PC-3 (cell line): ENCODE data around the gene CCDC71. TPM values are rescaled to one million over a fixed set of nuclear protein-coding genes. Genes with fewer than 3 reads are reported as not detected.

ENCODE experiments used
- ATAC-seq: fragments of 200-7000 bp; cut with Tn5 transposase; 2 replicates; pipeline ENCODE4 v1.9.1; 2020; ENCODE audit warnings: mild to moderate bottlenecking, moderate library complexity
- BruUV-seq: library from RNA; stranded (reverse); fragments of 400-500 nt; replicated peaks from 2 replicates; lab custom pipeline; 2021; lab: Mats Ljungman, UMichigan
- CTCF ChIA-PET: fragments of 300-600 bp; sonication (Branson Sonifier 250); formaldehyde crosslinking; loops from one replicate; lab custom pipeline; 2022; ENCODE audit warnings: antibody characterized with exemption; lab: Charles Lee
- POLR2A ChIA-PET: fragments of 300-600 bp; sonication (Branson Sonifier 250); formaldehyde crosslinking; loops from one replicate; lab custom pipeline; 2022; ENCODE audit warnings: antibody characterized with exemption; ENCODE audit not compliant: unreplicated experiment; lab: Charles Lee
- DNase-seq: peaks from one replicate; pipeline ENCODE4 v3.0.0-alpha.2; 2015
- H2AFZ ChIP-seq: fragments of 300-600 bp; sonication (generic); 2 replicates; pipeline ENCODE4 v1.6.0; 2016; ENCODE audit warnings: antibody characterized with exemption, low read length
- H3F3A ChIP-seq: fragments of 300-600 bp; sonication (generic); one replicate; pipeline ENCODE4 v1.6.0; 2017; ENCODE audit warnings: antibody characterized with exemption, low read length, control low read depth, mild to moderate bottlenecking; ENCODE audit not compliant: unreplicated experiment
- H3K27ac ChIP-seq: fragments of 300-600 bp; sonication (generic); 2 replicates; pipeline ENCODE4 v1.5.1; 2016; ENCODE audit warnings: mild to moderate bottlenecking, low read length
- H3K27me3 ChIP-seq: fragments of 300-600 bp; sonication (generic); 2 replicates; pipeline ENCODE4 v1.6.1; 2016; ENCODE audit warnings: low read length, mixed read lengths
- H3K36me3 ChIP-seq: fragments of 300-600 bp; sonication (generic); 2 replicates; pipeline ENCODE4 v1.6.1; 2016; ENCODE audit warnings: low read depth, mixed run types, low read length, mixed read lengths
- H3K4me1 ChIP-seq: fragments of 300-600 bp; sonication (generic); 2 replicates; pipeline ENCODE4 v1.5.1; 2016; ENCODE audit warnings: low read length; ENCODE audit not compliant: insufficient read depth
- H3K4me2 ChIP-seq: fragments of 300-600 bp; sonication (generic); 2 replicates; pipeline ENCODE4 v1.6.0; 2016; ENCODE audit warnings: low read length
- H3K4me3 ChIP-seq: fragments of 300-600 bp; sonication (generic); 2 replicates; pipeline ENCODE4 v1.5.1; 2016; ENCODE audit warnings: mild to moderate bottlenecking, low read length, mixed read lengths
- H3K79me2 ChIP-seq: fragments of 300-600 bp; sonication (generic); 2 replicates; pipeline ENCODE4 v1.6.1; 2017; ENCODE audit warnings: low read length, mixed read lengths
- H3K9ac ChIP-seq: fragments of 300-600 bp; sonication (generic); 2 replicates; pipeline ENCODE4 v1.6.0; 2016; ENCODE audit warnings: mild to moderate bottlenecking, low read length
- H3K9me2 ChIP-seq: fragments of 300-600 bp; sonication (generic); replicated peaks from 2 replicates; pipeline ENCODE4 v1.6.1; 2016; ENCODE audit warnings: mixed run types, low read length, mixed read lengths
- H3K9me3 ChIP-seq: fragments of 300-600 bp; sonication (generic); 2 replicates; pipeline ENCODE4 v1.6.1; 2016; ENCODE audit warnings: low read length, mixed read lengths
- H4K20me1 ChIP-seq: fragments of 300-600 bp; sonication (generic); 2 replicates; pipeline ENCODE4 v1.6.1; 2016; ENCODE audit warnings: low read length, mixed read lengths
- EZH2 ChIP-seq: fragments of 300-600 bp; sonication (generic); IDR thresholded peaks from one replicate; pipeline ENCODE4 v1.6.1; 2017; ENCODE audit warnings: antibody characterized with exemption, mild to moderate bottlenecking, low read length; ENCODE audit not compliant: unreplicated experiment
- EZH2phosphoT487 ChIP-seq: fragments of 300-600 bp; sonication (generic); IDR thresholded peaks from 2 replicates; pipeline ENCODE4 v1.6.1; 2018; ENCODE audit warnings: mild to moderate bottlenecking, antibody characterized with exemption, low read length, borderline replicate concordance
- intact Hi-C: fragments of 100-400 bp; cut with micrococcal nuclease; formaldehyde crosslinking; loops from 2 replicates; pipeline ENCODE4 v1.9.0; 2023
- total RNA-seq: library from RNA; depleted of rRNA; stranded (reverse); fragments of >200 nt; gene quantifications from 2 replicates; pipeline ENCODE4 v1.2.3, GENCODE V29; 2014
- TF ChIP-seq, protein P1 (sequence below): fragments of 300-600 bp; sonication (generic); conservative IDR thresholded peaks from 2 replicates; pipeline ENCODE4 v1.5.1; 2017; ENCODE audit warnings: antibody characterized with exemption, low read depth, mild to moderate bottlenecking, low read length

The CCDC71 gene
- total RNA-seq, 1 experiment from 2014 or later: 19.4 TPM

DNA sequence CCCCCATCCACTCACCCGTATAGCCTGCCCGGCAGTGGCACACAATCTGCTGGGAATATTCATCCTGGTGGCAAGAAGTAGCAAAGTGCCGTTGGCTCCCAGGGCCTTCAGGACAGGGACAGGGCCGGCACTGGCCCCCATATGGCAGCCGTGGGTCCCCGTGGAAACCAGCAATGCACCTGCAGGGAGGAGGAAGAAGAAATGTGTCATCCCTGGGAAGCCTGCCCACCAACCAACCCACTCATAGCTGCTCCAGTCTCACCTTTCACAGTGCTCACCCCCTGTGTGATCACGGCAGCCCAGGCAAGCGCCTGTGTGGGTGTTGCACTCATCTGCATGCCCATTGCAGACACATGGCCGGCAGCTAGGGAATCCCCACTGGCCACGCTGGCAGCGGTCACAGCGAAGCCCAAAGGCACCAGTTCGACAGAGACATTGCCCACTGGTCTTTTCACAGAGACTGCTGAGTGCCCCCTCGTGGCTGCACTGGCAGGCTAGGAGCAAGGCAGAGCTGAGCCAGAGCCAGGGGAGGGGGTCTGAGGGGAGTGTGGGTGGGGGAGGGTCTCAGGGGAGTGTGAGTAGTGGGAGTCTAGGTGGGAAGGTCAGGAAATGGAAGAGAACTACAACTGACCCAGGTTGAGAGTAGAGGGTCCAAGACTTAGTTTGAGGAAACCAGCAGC lies 41.0 kb downstream of the CCDC71 start:
- Histone ChIP-seq H3K9ac (no peak overlapping the region), H3K27me3 (no peaks in the 10 kb centered on the region), H3K4me1 (peaks cover 2% of the 10 kb centered on the region; the same call in 1 of the 2 replicates), H4K20me1 (no peaks in the 10 kb centered on the region), H3K4me2 (no peak overlapping the region), H3F3A (peaks cover 7% of the 10 kb centered on the region), H3K36me3 (peaks cover 11% of the 10 kb centered on the region; the same call in 1 of the 2 replicates), H3K9me3 (no peaks in the 10 kb centered on the region), H3K79me2 (peaks cover 3% of the 10 kb centered on the region), H3K9me2 (no peaks in the 10 kb centered on the region), H3K27ac (no peak overlapping the region), H2AFZ (no peak overlapping the region), H3K4me3 (no peak overlapping the region)
- CTCF ChIA-PET: no interaction called here
- TF ChIP-seq EZH2phosphoT487: no peak
- no peak for TF ChIP-seq EZH2
- TF ChIP-seq, protein P1, sequence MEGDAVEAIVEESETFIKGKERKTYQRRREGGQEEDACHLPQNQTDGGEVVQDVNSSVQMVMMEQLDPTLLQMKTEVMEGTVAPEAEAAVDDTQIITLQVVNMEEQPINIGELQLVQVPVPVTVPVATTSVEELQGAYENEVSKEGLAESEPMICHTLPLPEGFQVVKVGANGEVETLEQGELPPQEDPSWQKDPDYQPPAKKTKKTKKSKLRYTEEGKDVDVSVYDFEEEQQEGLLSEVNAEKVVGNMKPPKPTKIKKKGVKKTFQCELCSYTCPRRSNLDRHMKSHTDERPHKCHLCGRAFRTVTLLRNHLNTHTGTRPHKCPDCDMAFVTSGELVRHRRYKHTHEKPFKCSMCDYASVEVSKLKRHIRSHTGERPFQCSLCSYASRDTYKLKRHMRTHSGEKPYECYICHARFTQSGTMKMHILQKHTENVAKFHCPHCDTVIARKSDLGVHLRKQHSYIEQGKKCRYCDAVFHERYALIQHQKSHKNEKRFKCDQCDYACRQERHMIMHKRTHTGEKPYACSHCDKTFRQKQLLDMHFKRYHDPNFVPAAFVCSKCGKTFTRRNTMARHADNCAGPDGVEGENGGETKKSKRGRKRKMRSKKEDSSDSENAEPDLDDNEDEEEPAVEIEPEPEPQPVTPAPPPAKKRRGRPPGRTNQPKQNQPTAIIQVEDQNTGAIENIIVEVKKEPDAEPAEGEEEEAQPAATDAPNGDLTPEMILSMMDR: no peak
- no TSS peak for BruUV-seq
- DNase-seq (peak; percentile 16), ATAC-seq (no peak)
- intact Hi-C loops: no loop called here
- POLR2A ChIA-PET: interaction anchor here (0.5 kb wide), 1 partner anchor 104 kb away, joined by 4 read pairs; no protein-coding TSS in a partner anchor

DNA sequence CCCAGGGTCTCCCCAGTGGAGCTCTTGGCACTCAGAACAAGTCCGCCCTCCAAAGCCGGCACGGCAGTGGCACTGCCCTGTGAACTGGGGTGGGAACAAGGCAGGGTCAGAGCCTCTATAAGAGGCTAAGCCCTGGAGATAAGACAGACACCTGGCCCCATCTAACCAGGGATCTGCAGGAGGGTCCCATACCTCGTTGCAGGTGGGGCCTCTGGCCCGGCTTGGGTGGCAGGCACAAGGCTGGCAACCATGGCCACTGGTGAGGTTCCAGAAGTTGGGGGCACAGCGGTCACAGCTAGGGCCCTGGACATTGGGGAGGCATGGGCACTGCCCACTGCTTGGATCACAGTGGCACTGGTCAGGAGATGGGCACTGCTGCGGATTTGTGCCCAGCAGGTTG lies 41.9 kb downstream of the CCDC71 start:
- Histone ChIP-seq H4K20me1 (no peaks in the 10 kb centered on the region), H3K4me3 (no peak overlapping the region), H3K36me3 (peaks cover 11% of the 10 kb centered on the region; the same call in 1 of the 2 replicates), H3K9me2 (no peaks in the 10 kb centered on the region), H3K27me3 (no peaks in the 10 kb centered on the region), H3K9ac (no peak overlapping the region), H2AFZ (no peak overlapping the region), H3K9me3 (no peaks in the 10 kb centered on the region), H3K4me1 (peaks cover 12% of the 10 kb centered on the region), H3K4me2 (no peak overlapping the region), H3K79me2 (peaks cover 12% of the 10 kb centered on the region), H3K27ac (no peak overlapping the region), H3F3A (peaks cover 7% of the 10 kb centered on the region)
- intact Hi-C loops: no loop called here
- DNase-seq: no peak
- BruUV-seq: no TSS peak
- ATAC-seq: no peak
- TF ChIP-seq, protein P1: no peak
- no peak for TF ChIP-seq EZH2
- TF ChIP-seq EZH2phosphoT487: no peak
- ChIA-PET CTCF (no interaction called here), POLR2A (no interaction called here)

DNA sequence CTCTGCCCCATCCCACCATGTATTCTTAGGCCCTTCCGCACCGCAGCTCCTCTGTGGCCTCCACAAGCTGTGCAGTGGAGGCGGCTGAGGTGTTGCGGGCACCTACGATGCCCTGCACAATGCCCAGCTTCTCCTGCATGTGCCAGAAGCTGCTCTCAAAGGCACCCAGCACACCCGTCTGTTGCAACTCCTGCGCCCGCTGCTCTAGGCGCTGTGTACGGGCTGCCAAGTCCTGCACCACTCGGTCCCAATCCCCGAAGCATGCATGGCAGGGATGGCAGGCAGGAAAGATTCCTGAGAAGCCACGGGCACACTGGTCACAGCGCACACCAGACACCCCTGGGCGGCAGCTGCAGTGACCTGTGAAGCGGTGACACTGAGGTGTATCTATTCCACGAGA lies 42.4 kb downstream of the CCDC71 start:
- no peak overlapping the region for H3K4me3 ChIP-seq
- TF ChIP-seq, protein P1: no peak
- TF ChIP-seq EZH2phosphoT487: no peak
- TF ChIP-seq EZH2: no peak
- H3K4me2 ChIP-seq: no peak overlapping the region
- ATAC-seq (no peak), DNase-seq (no peak)
- H3K4me1 ChIP-seq: peaks cover 15% of the 10 kb centered on the region
- no peaks in the 10 kb centered on the region for H4K20me1 ChIP-seq
- peaks cover 14% of the 10 kb centered on the region; the same call in 1 of the 2 replicates for H3K36me3 ChIP-seq
- no peak overlapping the region for H2AFZ ChIP-seq
- CTCF ChIA-PET: no interaction called here
- no peaks in the 10 kb centered on the region for H3K9me3 ChIP-seq
- H3K9me2 ChIP-seq: no peaks in the 10 kb centered on the region
- H3K27ac ChIP-seq: no peak overlapping the region
- POLR2A ChIA-PET: no interaction called here
- H3K79me2 ChIP-seq: peaks cover 17% of the 10 kb centered on the region
- no peaks in the 10 kb centered on the region for H3K27me3 ChIP-seq
- peaks cover 7% of the 10 kb centered on the region for H3F3A ChIP-seq
- intact Hi-C loops: no loop called here
- no TSS peak for BruUV-seq
- H3K9ac ChIP-seq: no peak overlapping the region
